IPS DF 4.7 (cell line): ENCODE measurements around the gene FHOD1.

Experiments used
- DNase-seq: peaks from one replicate; pipeline ENCODE4 v3.0.0-alpha.2; 2013; ENCODE audit warnings: low spot score; ENCODE audit errors: extremely low read depth

Gene FHOD1

GRCh38 chr16:67235816-67236562 lies 11.3 kb downstream of the FHOD1 start:
- no peak for DNase-seq

- DNase-seq, result no peak
These were observed 13.1 kb downstream of the FHOD1 start for GRCh38 chr16:67234180-67234597.

GRCh38 chr16:67233596-67233995 lies 13.7 kb downstream of the FHOD1 start:
- no peak for DNase-seq

- no peak for DNase-seq
These were observed 16.2 kb downstream of the FHOD1 start for GRCh38 chr16:67230809-67231660.

GRCh38 chr16:67229906-67230808 lies 17.1 kb downstream of the FHOD1 start:
- DNase-seq, result no peak

- DNase-seq, result no peak
These were observed 18.4 kb downstream of the FHOD1 start for GRCh38 chr16:67228905-67229304.

- DNase-seq, result no peak
These were observed 19.1 kb downstream of the FHOD1 start for GRCh38 chr16:67228034-67228785.

- no peak for DNase-seq
These were observed 19.7 kb downstream of the FHOD1 start for GRCh38 chr16:67227567-67227921.

GRCh38 chr16:67226804-67227566 lies 20.3 kb downstream of the FHOD1 start, which contains the start of gene TMEM208:
Gene TMEM208, plus strand, starts transcription at chr16:67227130. Its CDS starts 89 bp downstream, at chr16:67227219.
- peak; percentile 92 for DNase-seq

- no peak for DNase-seq
These were observed 20.9 kb downstream of the FHOD1 start for GRCh38 chr16:67226295-67226803.

GRCh38 chr16:67223992-67224391 lies 23.3 kb downstream of the FHOD1 start:
- DNase-seq, result no peak

GRCh38 chr16:67216612-67217490 lies 30.4 kb downstream of the FHOD1 start:
- no peak for DNase-seq

GRCh38 chr16:67215706-67216105 lies 31.6 kb downstream of the FHOD1 start:
- no peak for DNase-seq

GRCh38 chr16:67213197-67214019 lies 33.9 kb downstream of the FHOD1 start:
- no peak for DNase-seq

GRCh38 chr16:67212766-67213165 lies 34.5 kb downstream of the FHOD1 start:
- DNase-seq, result no peak

GRCh38 chr16:67211674-67212073 lies 35.6 kb downstream of the FHOD1 start:
- no peak for DNase-seq

GRCh38 chr16:67210069-67210937 lies 37.0 kb downstream of the FHOD1 start:
- no peak for DNase-seq
